HG02981 (cell line): Measurements from ENCODE around the gene ABCC12.
"Not testable (repeated sequence)": the region's sequence is repeated elsewhere in the genome, so short reads cannot be mapped to it uniquely, and the experiment has no call there.

Experiments
- ATAC-seq: cut with Tn5 transposase; IDR thresholded peaks from one replicate; pipeline ENCODE4 v1.9.1; 2021; ENCODE audit warnings: mild to moderate bottlenecking, moderate library complexity; ENCODE audit not compliant: unreplicated experiment

Gene ABCC12

GRCh38 chr16:48155926-48156789 lies at the start of gene ABCC12:
TSS of gene ABCC12 (minus strand) at chr16:48155993. CDS start at chr16:48146424, 9,569 bp downstream.
- ATAC-seq, result no peak

- ATAC-seq, result no peak
These were observed 49.0 kb upstream of the ABCC12 start for GRCh38 chr16:48204825-48205151.

GRCh38 chr16:48203974-48204824 lies 48.4 kb upstream of the ABCC12 start:
- ATAC-seq, result no peak

- ATAC-seq, result no peak
These were observed 45.9 kb upstream of the ABCC12 start for GRCh38 chr16:48201515-48202201.

- ATAC-seq, result no peak
These were observed 41.5 kb upstream of the ABCC12 start for GRCh38 chr16:48197294-48197693.

- no peak for ATAC-seq
These were observed 39.2 kb upstream of the ABCC12 start for GRCh38 chr16:48194828-48195556.

GRCh38 chr16:48193846-48194245 lies 38.1 kb upstream of the ABCC12 start:
- no peak for ATAC-seq

GRCh38 chr16:48188449-48189102 lies 32.8 kb upstream of the ABCC12 start:
- ATAC-seq, result peak; percentile 90

GRCh38 chr16:48187779-48188178 lies 32.0 kb upstream of the ABCC12 start:
- no peak for ATAC-seq

- ATAC-seq, result no peak
These were observed 28.9 kb upstream of the ABCC12 start for GRCh38 chr16:48184681-48185080.

- ATAC-seq, result no peak
These were observed 27.3 kb upstream of the ABCC12 start for GRCh38 chr16:48182979-48183537.

- ATAC-seq, result not testable (repeated sequence)
These were observed 26.1 kb upstream of the ABCC12 start for GRCh38 chr16:48181746-48182520.

- no peak for ATAC-seq
These were observed 25.2 kb upstream of the ABCC12 start for GRCh38 chr16:48180868-48181480.

GRCh38 chr16:48176635-48177408 lies 21.0 kb upstream of the ABCC12 start:
- ATAC-seq, result no peak

- ATAC-seq, result no peak
These were observed 18.1 kb upstream of the ABCC12 start for GRCh38 chr16:48173889-48174288.

- no peak for ATAC-seq
These were observed 16.9 kb upstream of the ABCC12 start for GRCh38 chr16:48172682-48173081.

- ATAC-seq, result no peak
These were observed 14.1 kb upstream of the ABCC12 start for GRCh38 chr16:48169896-48170295.

- ATAC-seq, result no peak
These were observed 12.3 kb upstream of the ABCC12 start for GRCh38 chr16:48168075-48168474.
